Testis (tissue), 2 donors: ENCODE data around the gene CIT.

Source experiments
- POLR2A ChIP-seq: fragments of 450-650 bp; IDR thresholded peaks from one replicate; pipeline ENCODE4 v1.6.1; 2017; ENCODE audit warnings: antibody characterized with exemption, mild to moderate bottlenecking, moderate library complexity
- TF ChIP-seq, protein P1 (sequence below), 3 experiments: fragments of 450-650 bp in 2 of 3; fragments of 200-600 bp in 1 of 3; sonication (generic) in 1 of 3; IDR thresholded peaks; one replicate each; pipeline ENCODE4 v1.5.1; 2016 to 2019; ENCODE audit warnings: antibody characterized with exemption in 3 of 3, mild to moderate bottlenecking in 2 of 3, moderate library complexity in 1 of 3

DNA sequence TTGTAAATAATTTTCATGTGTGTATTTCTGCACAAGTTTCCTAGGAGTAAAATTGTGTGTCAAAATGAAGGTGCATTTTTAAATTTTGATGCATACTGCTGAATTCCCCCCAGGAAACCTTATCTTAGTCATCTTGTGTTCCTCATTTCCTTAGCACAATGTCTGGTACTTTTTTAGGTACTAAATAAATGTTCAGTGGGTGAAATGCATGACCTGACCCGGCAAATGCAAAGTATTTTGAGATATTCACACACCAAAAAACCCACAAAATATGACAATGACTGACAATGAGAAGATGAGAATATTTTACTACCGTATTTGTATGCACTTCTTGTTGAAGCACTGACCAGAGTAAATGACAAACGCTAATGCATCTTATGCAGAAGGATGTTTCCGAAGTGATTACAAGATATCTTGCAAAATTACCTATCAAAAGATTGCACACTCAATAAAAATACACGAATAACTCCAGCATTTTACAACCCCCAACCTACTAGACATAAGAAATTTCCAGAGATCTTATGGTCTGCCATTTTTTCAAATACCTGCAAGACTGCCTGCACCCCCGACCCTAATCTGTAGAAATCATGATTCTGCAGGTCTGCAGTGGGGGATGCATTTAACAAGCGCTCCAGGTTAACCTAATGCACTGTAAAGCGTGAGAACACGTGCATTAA is 210.1 kb downstream of the CIT start:
- TF ChIP-seq, protein P1, sequence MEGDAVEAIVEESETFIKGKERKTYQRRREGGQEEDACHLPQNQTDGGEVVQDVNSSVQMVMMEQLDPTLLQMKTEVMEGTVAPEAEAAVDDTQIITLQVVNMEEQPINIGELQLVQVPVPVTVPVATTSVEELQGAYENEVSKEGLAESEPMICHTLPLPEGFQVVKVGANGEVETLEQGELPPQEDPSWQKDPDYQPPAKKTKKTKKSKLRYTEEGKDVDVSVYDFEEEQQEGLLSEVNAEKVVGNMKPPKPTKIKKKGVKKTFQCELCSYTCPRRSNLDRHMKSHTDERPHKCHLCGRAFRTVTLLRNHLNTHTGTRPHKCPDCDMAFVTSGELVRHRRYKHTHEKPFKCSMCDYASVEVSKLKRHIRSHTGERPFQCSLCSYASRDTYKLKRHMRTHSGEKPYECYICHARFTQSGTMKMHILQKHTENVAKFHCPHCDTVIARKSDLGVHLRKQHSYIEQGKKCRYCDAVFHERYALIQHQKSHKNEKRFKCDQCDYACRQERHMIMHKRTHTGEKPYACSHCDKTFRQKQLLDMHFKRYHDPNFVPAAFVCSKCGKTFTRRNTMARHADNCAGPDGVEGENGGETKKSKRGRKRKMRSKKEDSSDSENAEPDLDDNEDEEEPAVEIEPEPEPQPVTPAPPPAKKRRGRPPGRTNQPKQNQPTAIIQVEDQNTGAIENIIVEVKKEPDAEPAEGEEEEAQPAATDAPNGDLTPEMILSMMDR (IDR thresholded peaks at IDR 0.05): no peak
- no peak for TF ChIP-seq POLR2A
